GM10266 (cell line): ENCODE results near the gene SDK2.

ENCODE experiments used
- DNase-seq: peaks from one replicate; pipeline ENCODE4 v3.0.0; 2012; ENCODE audit errors: extremely low spot score
- TF ChIP-seq, protein P1 (sequence below): IDR thresholded peaks from 2 replicates; pipeline ENCODE4 v1.5.1; 2012; ENCODE audit warnings: mild to moderate bottlenecking, low read depth; ENCODE audit not compliant: control insufficient read depth, insufficient read depth; ENCODE audit errors: missing control alignments

Gene SDK2

DNA sequence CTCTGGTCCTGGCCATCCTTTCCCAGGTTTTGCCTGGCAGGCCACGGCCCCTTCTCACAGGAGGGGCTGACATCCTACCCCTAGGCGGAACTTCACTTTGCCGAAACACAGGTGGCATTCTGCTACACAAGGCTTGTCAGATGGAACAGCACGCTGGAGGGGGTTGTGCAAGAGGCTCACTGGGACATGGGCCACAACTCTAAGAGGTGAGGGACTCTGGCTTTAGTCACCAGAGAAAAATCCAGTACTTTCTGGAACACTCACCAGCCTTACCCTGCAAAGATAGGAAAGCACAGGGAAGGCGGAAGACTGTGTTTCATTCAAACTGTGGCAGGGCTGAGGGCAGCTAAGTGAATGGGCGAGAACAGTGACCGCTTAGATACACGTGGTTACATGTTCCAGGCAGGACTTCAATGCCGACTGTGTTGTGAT lies 350.7 kb downstream of the SDK2 start:
- no peak for DNase-seq
- TF ChIP-seq, protein P1, sequence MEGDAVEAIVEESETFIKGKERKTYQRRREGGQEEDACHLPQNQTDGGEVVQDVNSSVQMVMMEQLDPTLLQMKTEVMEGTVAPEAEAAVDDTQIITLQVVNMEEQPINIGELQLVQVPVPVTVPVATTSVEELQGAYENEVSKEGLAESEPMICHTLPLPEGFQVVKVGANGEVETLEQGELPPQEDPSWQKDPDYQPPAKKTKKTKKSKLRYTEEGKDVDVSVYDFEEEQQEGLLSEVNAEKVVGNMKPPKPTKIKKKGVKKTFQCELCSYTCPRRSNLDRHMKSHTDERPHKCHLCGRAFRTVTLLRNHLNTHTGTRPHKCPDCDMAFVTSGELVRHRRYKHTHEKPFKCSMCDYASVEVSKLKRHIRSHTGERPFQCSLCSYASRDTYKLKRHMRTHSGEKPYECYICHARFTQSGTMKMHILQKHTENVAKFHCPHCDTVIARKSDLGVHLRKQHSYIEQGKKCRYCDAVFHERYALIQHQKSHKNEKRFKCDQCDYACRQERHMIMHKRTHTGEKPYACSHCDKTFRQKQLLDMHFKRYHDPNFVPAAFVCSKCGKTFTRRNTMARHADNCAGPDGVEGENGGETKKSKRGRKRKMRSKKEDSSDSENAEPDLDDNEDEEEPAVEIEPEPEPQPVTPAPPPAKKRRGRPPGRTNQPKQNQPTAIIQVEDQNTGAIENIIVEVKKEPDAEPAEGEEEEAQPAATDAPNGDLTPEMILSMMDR: no peak

DNA sequence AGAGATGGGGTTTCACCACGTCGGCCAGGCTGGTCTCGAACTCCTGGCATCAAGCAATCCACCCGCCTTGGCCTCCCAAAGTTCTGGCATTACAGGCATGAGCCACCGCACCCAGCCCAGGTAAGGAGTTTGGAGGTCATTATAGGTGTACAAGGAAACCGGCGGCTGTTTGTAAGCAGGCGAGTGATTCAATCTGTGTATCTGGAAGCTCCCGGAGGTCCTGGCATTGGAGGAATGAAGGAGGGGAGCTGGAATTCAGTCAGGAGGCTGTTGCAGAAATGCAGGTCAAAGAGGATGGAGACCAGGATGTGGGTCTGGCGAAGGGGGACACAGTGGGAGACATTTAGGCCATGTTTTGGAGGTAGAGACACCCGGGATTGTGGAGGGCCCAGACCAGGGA lies 351.2 kb downstream of the SDK2 start:
- TF ChIP-seq, protein P1: no peak
- no peak for DNase-seq

DNA sequence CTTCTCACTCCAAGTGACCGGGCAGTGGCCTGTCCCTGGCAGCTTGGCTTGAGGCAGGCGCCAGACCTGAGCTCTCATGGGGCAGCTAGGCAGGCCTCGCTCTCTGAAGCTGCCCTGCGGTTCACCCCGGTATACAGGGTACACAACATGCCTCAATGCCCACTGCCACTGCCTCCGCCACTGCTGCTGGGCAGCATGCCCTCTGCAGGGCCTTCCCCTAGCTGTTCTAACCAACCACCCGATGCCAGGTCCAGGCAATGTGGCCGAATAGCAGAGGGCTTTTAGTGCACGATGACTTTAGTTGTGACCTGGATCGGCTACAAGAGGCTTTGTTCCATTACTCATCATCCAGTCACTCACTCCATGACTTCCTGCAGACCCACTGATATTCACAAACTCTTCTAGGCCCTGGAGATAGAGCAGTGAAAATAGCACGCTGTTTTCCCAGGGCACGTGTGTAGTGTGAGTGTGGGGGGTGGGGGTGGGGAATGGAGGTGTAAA lies 352.2 kb downstream of the SDK2 start:
- TF ChIP-seq, protein P1: no peak
- no peak for DNase-seq

DNA sequence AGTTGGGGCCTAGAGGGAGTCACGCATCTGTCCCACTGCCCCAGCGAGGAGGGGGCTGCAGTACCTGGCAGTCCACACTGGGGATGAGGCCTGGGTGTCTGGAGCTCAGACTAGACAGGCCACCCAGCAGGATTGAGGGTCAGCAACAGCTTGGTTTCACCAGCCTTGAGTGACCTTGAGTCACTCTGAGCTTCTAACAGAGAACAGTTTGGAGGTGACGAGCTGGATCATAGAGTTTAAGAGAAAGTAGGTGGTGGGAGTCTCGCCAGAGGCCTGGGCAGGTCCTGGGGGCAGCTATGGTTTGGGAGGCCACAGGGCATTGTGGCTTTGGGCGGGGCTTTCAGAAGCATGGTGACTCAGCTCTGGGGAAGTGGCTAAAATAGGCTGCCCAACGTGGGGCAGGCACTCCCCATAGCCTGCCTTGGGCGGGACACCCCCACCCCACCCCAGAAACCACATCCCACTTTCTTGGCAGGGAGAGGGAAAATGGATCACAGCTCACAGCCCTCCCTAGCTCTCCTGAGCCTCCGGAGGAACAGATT lies 352.9 kb downstream of the SDK2 start:
- DNase-seq: peak; percentile 57
- TF ChIP-seq, protein P1: no peak

DNA sequence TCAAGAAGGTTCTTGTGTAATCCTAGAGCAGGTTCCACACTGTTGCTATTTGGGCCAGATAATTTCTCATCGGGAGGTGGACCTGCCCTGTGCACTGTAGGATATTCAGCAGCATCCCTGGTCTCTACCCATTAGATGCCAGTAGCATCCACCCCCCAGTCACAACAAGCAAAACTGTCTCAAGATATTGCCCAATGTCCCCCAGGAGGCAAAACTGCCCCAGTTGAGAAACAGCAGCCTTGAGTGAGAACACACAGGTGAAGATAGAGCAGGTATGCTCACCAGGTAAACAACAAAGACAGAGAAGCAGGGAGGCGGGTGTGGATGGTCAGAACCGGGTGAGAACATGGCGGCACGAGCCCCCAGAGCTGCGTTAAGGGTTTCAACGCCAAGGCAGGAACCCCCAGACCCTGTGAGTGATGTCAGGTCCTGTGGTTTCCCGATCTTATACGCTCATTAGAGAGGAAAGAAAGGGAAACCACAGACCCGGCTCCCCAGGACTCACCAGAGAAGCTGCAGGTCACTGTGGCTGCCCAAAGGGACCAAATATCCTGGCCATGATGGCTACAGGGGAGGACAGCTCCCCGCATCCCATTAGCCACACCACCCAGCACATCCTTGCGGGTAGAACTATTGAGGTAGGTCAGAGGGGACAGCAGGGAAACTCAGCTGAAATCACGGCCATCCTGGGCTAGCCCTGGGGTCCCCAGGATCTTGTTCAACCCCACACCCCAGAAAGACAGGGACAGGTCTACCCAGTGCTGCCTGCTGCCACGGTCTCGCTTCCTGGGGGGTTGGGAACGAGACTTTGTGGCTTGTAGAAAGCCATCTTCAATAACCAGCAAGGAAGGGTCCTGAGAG lies 353.6 kb downstream of the SDK2 start:
- TF ChIP-seq, protein P1: no peak
- DNase-seq: no peak

DNA sequence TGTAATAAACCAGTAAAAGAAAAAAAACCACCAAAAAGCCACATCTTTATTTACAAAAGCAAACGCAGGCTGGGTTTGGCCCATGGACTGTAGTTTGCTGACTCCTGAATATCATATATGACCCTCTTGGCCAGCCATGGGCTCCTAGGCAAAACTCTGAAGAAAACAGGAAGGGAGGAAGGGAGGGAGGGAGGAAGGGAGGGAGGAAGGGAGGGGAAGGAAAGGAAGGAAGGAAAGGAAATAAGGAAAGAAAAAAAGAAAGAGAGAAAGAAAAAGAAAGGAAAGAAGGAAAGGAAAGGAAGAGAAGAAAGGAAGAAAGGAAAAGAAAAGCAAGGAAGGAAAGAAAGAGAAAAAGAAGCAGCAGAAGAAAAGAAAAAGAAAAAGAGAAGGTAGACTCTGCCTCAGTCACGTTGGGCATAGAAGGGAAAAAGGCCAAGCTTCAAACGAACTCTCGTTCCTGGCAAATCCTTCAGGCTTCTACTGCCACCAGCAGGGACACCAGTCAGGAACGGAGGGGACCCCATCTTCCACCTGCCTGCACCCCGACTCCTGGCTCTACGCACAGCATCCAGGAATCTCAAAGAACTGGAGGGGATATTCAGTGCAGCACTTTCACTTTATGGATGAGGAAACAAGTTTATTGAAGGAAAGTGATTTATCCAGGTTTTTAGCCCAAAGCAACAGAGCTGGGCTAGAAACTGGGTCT lies 354.5 kb downstream of the SDK2 start:
- TF ChIP-seq, protein P1: no peak

More for the DNA sequence above, 354.5 kb downstream of the SDK2 start:
- no peak for DNase-seq
